Cardiac fibroblast (primary cell): ENCODE measurements around the gene IL4R.

ENCODE experiments used
- DNase-seq, 2 donors: peaks; one replicate each; pipeline versions ENCODE4 v3.0.0 to v3.0.0-alpha.2; 2010; ENCODE audit warnings: low read depth in 2 of 2
- H3K4me3 ChIP-seq, 2 donors: replicated peaks in 1 of 2; 1 replicate in 1 of 2; 2 replicates in 1 of 2; pipeline ENCODE4 v1.5.1; 2011; ENCODE audit warnings: low read depth in 2 of 2, low read length in 2 of 2, mild to moderate bottlenecking in 2 of 2, moderate library complexity in 1 of 2
- TF ChIP-seq, protein P1 (sequence below): IDR thresholded peaks from one replicate; pipeline ENCODE4 v1.5.1; 2011; ENCODE audit warnings: low read depth, mild to moderate bottlenecking, low read length, inconsistent platforms

The IL4R gene

DNA sequence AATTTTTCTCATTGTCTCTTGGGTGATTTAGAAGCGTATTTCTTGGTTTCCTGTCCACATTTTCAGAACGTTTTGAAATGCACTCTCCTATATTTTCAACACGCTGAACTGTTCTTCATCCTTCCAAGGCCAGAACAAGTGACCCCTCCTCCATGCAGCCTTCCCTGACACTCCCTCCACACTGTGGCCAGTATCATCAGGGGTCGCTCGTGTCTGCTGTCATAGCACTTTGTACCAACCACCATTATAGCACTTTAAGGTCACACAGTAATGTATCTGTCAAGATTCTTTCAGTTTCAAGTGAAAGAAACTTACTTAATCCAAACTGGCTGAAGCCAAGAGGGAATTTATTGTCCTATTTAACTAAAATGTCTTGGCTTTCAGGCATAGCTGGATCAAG, 70.7 kb downstream of the IL4R start:
- H3K4me3 ChIP-seq: no peak overlapping the region
- TF ChIP-seq, protein P1, sequence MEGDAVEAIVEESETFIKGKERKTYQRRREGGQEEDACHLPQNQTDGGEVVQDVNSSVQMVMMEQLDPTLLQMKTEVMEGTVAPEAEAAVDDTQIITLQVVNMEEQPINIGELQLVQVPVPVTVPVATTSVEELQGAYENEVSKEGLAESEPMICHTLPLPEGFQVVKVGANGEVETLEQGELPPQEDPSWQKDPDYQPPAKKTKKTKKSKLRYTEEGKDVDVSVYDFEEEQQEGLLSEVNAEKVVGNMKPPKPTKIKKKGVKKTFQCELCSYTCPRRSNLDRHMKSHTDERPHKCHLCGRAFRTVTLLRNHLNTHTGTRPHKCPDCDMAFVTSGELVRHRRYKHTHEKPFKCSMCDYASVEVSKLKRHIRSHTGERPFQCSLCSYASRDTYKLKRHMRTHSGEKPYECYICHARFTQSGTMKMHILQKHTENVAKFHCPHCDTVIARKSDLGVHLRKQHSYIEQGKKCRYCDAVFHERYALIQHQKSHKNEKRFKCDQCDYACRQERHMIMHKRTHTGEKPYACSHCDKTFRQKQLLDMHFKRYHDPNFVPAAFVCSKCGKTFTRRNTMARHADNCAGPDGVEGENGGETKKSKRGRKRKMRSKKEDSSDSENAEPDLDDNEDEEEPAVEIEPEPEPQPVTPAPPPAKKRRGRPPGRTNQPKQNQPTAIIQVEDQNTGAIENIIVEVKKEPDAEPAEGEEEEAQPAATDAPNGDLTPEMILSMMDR: no peak
- no peak for DNase-seq

DNA sequence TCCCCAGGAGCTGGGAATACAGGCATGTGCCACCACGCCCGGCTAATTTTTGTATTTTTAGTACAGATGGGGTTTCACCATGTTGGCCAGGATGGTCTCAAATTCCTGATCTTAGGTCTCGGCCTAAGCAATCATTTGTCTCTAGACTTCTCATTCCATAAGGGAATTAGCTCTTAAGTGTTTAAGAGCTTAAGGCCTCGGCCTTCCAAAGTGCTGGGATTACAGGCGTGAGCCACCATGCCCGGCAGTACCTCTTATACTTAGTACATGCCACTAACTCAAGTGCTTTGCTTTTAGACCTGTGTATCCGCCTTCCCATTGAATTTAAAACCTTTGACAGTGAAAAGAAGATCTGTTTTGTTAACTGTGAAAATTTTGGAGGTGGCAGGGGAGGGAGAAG, 71.6 kb downstream of the IL4R start:
- no peak overlapping the region for H3K4me3 ChIP-seq
- DNase-seq: no peak
- TF ChIP-seq, protein P1: no peak

DNA sequence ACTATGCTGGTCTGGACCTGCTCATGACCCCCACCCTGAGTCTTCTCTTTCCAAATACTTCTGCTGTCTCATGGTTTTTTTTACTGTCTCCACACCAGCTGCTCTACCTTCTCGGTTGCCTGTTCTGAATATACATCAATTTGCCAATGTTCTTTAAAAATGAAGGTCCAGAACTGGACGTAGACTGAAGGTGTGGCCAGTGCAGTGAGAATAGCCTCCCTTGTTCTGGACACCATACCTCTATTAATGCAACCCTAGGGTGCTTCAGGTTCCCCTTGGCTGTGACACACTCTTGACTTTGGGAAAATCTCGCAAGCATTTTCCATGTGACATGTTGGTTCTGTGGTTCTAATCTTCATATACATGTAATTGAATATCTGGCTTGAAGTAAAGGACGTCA, 72.9 kb downstream of the IL4R start:
- TF ChIP-seq, protein P1: no peak
- H3K4me3 ChIP-seq: no peak overlapping the region
- no peak for DNase-seq

DNA sequence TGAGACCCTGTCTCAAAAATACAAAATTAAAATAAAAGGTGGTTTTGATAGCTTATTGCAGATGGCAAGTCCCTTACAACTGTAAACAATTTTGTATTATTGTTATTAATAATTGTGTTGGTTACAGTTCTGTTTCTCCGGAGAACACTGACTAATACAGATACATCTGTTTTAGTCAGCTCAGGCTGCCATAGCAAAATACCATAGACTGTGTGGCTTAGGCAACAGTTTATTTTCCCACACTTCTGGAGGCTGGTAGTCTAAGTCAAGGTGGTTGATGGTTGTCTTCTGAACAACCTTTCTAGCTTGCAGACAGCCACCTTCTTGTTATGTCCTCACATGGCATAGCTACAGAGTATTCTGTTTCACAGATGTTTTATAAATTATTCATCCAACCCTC, 74.0 kb downstream of the IL4R start:
- DNase-seq: peak in 1 of 2 donors; percentile 30
- TF ChIP-seq, protein P1: no peak
- no peak overlapping the region for H3K4me3 ChIP-seq

DNA sequence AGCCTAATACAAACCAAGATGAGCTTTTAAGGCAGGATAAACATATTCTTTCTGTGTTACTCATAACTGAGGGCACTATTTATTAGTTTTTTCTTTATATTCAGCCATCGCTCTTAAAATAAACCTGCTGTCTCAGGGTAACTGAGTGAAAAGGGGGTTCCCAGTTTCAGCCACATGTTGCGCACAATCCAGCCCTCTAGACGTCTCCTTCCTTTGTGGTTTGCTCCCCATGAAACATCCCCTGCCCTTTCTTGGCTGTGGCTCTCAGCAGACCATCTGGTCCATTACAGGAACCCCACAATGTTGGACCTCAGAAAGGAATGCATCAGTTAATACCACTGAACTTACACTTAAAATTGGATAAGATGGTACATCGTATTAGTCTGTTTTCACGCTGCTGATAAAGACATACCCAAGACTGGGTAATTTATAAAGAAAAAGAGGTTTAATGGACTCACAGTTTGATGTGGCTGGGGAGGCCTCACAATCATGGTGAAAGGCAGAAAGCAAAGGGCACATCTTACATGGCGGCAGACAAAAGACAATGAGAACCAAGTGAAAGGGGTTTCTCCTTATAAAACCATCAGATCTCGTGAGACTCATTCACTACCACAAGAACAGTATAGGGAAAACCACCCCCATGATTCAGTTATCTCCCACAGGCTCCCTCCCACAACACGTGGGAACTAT, 75.6 kb downstream of the IL4R start:
- no peak overlapping the region for H3K4me3 ChIP-seq
- TF ChIP-seq, protein P1: no peak
- no peak for DNase-seq

DNA sequence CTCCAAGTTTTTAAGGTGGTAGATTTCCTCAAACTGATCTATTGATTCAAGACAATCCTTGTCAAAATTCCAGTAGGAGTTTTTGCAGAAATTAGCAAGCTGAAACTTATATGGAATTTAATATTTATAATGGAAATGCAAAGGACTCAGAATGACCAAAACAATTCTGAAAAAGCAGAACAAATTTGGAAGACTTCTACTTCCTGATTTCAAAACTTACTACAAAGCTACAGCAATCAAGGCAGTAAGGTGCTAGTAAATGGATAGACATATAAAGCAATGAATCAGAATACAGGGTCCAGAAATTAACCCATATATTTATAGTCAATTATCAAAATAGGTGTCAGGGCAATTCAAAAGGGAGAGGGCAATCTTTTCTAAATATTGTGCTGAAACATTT, 76.4 kb downstream of the IL4R start:
- H3K4me3 ChIP-seq: no peak overlapping the region
- DNase-seq: no peak
- TF ChIP-seq, protein P1: no peak

DNA sequence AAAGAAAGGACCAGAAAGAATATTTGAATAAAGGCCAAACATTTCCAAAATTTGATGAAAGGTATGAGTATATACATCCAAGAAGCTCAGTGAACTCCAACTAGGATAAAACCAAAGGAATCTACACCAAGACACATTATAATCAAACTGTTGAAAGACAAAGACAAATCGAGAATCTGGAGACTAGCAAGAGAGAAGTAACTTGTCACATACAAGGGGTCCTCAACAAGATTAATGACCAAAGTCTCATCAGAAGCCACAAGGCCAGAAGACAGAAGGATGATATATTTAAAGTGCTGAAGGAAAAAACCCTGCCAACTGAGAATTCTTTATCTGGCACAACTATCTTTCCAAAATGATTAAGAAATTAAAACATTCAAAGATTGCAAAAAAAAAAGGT, 78.9 kb downstream of the IL4R start:
- TF ChIP-seq, protein P1: no peak
- no peak for DNase-seq
- no peak overlapping the region for H3K4me3 ChIP-seq
